ENCODE measurements around the gene PDIA5.

PDIA5 gene

GRCh38 chr3:123031051-123031450 is 35.8 kb upstream of the PDIA5 start:
- no peak for TF ChIP-seq ZNF274 (IDR thresholded peaks at IDR 0.05; ENCODE audit: low read depth, low read length)
- H3K4me3 ChIP-seq (ENCODE audit: low read length): no peak overlapping the region

GRCh38 chr3:123032057-123032456 is 34.8 kb upstream of the PDIA5 start:
- no peak for TF ChIP-seq ZNF274 (IDR thresholded peaks at IDR 0.05; ENCODE audit: low read depth, low read length)
- no peak overlapping the region for H3K4me3 ChIP-seq (ENCODE audit: low read length)

DNA sequence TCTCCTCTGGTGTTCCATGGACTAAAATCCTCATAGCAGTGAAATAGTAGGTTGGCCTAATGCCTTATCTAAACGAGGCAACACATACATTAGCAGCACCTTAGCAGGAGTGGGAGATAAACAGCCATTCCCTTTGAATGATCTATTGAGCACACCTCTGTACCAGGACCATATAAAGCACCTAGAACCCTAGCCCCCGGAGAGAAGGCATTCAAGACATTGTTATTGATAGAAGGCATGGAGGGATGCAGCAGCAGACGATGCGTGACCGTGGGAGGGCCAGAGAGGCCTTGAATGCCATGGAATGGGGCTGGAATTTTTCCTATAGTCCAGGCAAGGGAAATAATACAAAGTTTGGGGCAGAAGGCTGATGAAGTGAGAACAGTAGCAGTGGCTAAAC is 32.7 kb upstream of the PDIA5 start:
- TF ChIP-seq ZNF274 (IDR thresholded peaks at IDR 0.05; ENCODE audit: low read depth, low read length): no peak
- no peak overlapping the region for H3K4me3 ChIP-seq (ENCODE audit: low read length)

DNA sequence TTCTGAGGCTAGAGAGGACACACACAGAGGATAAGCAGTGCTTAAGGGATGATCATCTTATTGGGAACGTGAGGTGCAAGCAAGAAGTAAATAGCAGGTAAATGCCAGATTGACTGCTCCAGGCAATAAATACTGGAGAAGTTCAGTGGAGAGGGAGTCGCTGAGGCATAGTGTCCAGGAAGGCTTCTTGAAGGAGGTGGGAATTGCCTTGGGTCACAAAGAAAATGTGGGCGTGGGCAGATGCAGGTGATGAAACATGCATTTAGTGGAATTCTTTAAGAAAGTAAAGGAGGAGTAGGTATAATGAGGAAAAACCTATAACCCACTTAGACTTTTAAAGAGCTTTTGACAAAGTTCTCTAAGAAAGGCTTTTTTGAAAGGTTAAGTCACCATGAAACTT is 31.8 kb upstream of the PDIA5 start:
- H3K4me3 ChIP-seq (ENCODE audit: low read length): no peak overlapping the region
- no peak for TF ChIP-seq ZNF274 (IDR thresholded peaks at IDR 0.05; ENCODE audit: low read depth, low read length)

- no peak overlapping the region for H3K4me3 ChIP-seq (ENCODE audit: low read length)
- no peak for TF ChIP-seq ZNF274 (IDR thresholded peaks at IDR 0.05; ENCODE audit: low read depth, low read length)
Observed at GRCh38 chr3:123036352-123037014, 30.3 kb upstream of the PDIA5 start.

- H3K4me3 ChIP-seq (ENCODE audit: low read length): no peak overlapping the region
- no peak for TF ChIP-seq ZNF274 (IDR thresholded peaks at IDR 0.05; ENCODE audit: low read depth, low read length)
Observed at GRCh38 chr3:123037015-123037375, 29.8 kb upstream of the PDIA5 start.

DNA sequence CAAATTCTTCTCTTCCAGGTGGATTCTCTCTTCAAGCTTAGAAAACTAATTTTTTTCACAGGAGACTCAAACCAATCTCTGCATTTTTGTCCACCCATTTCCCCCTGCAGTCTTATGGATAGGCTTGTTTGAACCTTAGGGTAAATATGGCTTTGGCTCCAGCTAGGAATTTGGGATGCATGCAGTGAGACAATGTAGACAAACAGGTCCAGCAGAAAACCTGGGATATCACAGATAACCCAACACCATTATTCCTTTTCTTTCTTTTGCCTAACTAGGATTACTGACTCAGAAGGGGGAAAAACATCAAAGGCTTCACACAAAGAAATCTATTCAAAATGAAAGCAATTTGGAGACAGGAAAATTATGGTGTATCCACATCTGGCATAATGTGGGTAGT is 28.1 kb upstream of the PDIA5 start:
- H3K4me3 ChIP-seq (ENCODE audit: low read length): no peak overlapping the region
- TF ChIP-seq ZNF274 (IDR thresholded peaks at IDR 0.05; ENCODE audit: low read depth, low read length): no peak

GRCh38 chr3:123039178-123039577 is 27.6 kb upstream of the PDIA5 start:
- no peak for TF ChIP-seq ZNF274 (IDR thresholded peaks at IDR 0.05; ENCODE audit: low read depth, low read length)
- H3K4me3 ChIP-seq (ENCODE audit: low read length): no peak overlapping the region

- no peak overlapping the region for H3K4me3 ChIP-seq (ENCODE audit: low read length)
- TF ChIP-seq ZNF274 (IDR thresholded peaks at IDR 0.05; ENCODE audit: low read depth, low read length): no peak
Observed at GRCh38 chr3:123042413-123042812, 24.4 kb upstream of the PDIA5 start.

DNA sequence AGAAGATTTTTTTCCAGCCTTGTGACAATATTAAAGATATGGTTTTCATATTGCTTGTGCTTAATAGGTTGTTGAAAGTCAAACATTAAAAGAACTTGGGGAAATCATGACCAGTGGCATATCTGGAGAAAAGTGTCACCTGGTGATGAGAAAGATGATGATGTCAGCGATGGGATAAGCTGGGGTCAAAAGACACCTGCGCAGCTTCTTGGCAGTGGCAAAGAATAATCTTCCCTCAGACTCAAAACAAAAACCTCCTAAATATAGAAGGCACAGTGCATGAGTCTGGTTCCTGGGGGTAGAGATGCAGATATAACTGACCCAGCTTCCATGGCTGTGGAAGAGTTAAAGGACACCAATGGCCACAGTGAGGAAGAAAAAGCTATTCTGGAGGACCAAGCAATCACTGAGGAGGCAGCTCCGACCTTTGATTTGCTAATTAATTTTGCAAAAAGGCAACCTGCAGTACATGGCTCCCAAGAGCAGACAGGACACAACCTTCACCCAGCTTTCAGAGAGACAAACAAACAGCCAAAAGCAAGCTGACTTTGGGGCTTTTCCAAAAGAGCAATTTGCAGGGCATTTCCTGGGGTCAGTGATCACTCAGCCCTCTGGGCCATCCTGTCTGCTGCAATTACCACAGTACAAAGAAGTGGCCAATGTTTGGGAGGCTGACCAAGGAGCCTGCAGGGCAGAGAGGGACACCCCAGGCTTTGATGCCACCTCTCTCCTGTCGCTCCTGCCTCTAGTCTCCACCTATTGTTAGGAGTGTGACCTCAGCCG is 21.7 kb upstream of the PDIA5 start:
- no peak for TF ChIP-seq ZNF274 (IDR thresholded peaks at IDR 0.05; ENCODE audit: low read depth, low read length)
- H3K4me3 ChIP-seq (ENCODE audit: low read length): no peak overlapping the region

GRCh38 chr3:123046262-123047061 is 20.4 kb upstream of the PDIA5 start:
- no peak overlapping the region for H3K4me3 ChIP-seq (ENCODE audit: low read length)
- no peak for TF ChIP-seq ZNF274 (IDR thresholded peaks at IDR 0.05; ENCODE audit: low read depth, low read length)

DNA sequence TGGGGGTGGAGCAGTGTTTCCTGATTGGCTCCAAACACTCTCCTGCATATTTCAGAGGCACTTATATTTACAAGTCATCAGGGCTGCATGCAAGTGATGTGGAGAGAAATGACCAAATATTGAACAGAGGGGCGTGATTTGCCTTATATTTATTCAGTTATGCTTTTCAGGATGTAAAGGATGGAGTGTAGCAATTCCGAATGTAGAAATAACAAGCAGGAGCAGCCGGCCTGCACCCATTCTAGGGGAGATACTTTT is 19.8 kb upstream of the PDIA5 start:
- TF ChIP-seq ZNF274 (IDR thresholded peaks at IDR 0.05; ENCODE audit: low read depth, low read length): no peak

GRCh38 chr3:123048480-123049237 is 18.2 kb upstream of the PDIA5 start:
- H3K4me3 ChIP-seq (ENCODE audit: low read length): no peak overlapping the region
- no peak for TF ChIP-seq ZNF274 (IDR thresholded peaks at IDR 0.05; ENCODE audit: low read depth, low read length)

More for the DNA sequence above, 19.8 kb upstream of the PDIA5 start:
- H3K4me3 ChIP-seq (ENCODE audit: low read length): no peak overlapping the region

DNA sequence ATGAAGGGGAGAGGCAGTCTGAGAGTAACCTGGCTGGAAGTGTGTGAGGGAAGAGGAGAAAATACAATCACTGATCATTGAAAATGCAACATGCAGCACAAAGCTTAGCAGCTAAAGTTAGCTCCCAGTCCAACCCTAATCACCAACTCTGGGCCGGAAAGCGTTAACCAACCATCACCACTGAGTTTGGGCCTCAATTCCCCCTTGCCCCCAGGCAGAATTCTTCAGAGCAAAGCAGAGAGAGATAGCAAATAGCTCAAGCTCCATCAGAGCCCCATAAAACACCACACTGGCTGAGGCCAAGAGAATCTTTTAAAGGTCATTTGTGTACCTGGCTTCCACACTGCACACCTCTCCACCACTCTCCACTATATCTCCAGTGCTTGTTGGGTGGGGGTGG is 16.2 kb upstream of the PDIA5 start:
- H3K4me3 ChIP-seq (ENCODE audit: low read length): no peak overlapping the region
- no peak for TF ChIP-seq ZNF274 (IDR thresholded peaks at IDR 0.05; ENCODE audit: low read depth, low read length)
